Erythroblast (primary cell): ENCODE measurements around the gene TFCP2.

ENCODE experiments used
- GATA1 ChIP-seq: IDR thresholded peaks from 2 replicates; pipeline ENCODE4 v1.6.1; 2011; ENCODE audit warnings: low read depth, mild to moderate bottlenecking, control low read depth, low read length, moderate library complexity
- POLR2A ChIP-seq: IDR thresholded peaks from 2 replicates; pipeline ENCODE4 v1.6.1; 2011; ENCODE audit warnings: mild to moderate bottlenecking, low read length

DNA sequence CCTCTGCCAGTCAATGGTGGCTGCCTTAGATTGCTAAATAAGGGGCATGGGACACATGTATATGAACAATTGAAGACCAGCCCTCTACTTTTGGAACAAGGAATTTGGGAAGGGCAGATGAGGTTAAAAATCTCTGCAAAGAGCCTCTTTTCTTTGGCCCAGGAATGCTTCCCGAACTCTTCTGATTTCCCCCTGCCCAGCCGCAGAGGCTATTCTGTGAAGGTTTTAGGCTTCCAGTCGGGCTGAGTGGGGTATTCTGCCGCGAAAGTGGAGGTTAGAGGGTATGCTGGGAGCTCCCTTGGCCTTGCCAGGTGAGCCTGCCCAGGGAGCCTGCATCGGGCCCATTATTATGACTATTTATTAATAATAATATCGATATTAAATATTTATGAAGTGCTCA is 43.7 kb upstream of the TFCP2 start:
- TF ChIP-seq POLR2A: no peak
- no peak for TF ChIP-seq GATA1
